GM23338 (cell line): ENCODE measurements around the gene HRC. TPM values are rescaled to one million over a fixed set of nuclear protein-coding genes. Genes with fewer than 3 reads are reported as not detected.
A peak's percentile ranks its signal among the peaks of the same experiment; 100 is the strongest.

ENCODE experiments used
- ATAC-seq: fragments of 200-7000 bp; cut with Tn5 transposase; 3 replicates; pipeline ENCODE4 v1.9.1; 2020
- DNase-seq: peaks from one replicate; pipeline ENCODE4 v3.0.0-alpha.2; 2015; ENCODE audit warnings: low spot score
- H2AFZ ChIP-seq: fragments of 200-600 bp; sonication (generic); 2 replicates; pipeline ENCODE4 v1.8.0; 2016; ENCODE audit warnings: antibody characterized with exemption, mild to moderate bottlenecking, moderate library complexity
- H3F3A ChIP-seq: fragments of 200-600 bp; sonication (generic); replicated peaks from 2 replicates; pipeline ENCODE4 v1.8.0; 2017; ENCODE audit warnings: antibody characterized with exemption, mixed run types, low read depth
- H3K27ac ChIP-seq: fragments of 200-600 bp; sonication (generic); 2 replicates; pipeline ENCODE4 v1.6.1; 2016; ENCODE audit warnings: low read depth
- H3K27me3 ChIP-seq: fragments of 200-600 bp; sonication (generic); 2 replicates; pipeline ENCODE4 v1.8.0; 2016; ENCODE audit warnings: mild to moderate bottlenecking, mixed run types, moderate library complexity; ENCODE audit not compliant: insufficient read depth
- H3K36me3 ChIP-seq: fragments of 200-600 bp; sonication (generic); 2 replicates; pipeline ENCODE4 v1.8.0; 2016; ENCODE audit warnings: mild to moderate bottlenecking; ENCODE audit not compliant: insufficient read depth
- H3K4me1 ChIP-seq: fragments of 200-600 bp; sonication (generic); 2 replicates; pipeline ENCODE4 v1.8.0; 2016; ENCODE audit warnings: mild to moderate bottlenecking, moderate library complexity; ENCODE audit not compliant: insufficient read depth
- H3K4me2 ChIP-seq: fragments of 200-600 bp; sonication (generic); 2 replicates; pipeline ENCODE4 v1.7.1; 2017; ENCODE audit warnings: mixed run types
- H3K4me3 ChIP-seq: fragments of 200-600 bp; sonication (generic); 2 replicates; pipeline ENCODE4 v1.6.1; 2016; ENCODE audit warnings: mixed run types
- H3K79me2 ChIP-seq: fragments of 200-600 bp; sonication (generic); replicated peaks from 2 replicates; pipeline ENCODE4 v1.8.0; 2017; ENCODE audit warnings: mild to moderate bottlenecking; ENCODE audit not compliant: insufficient read depth
- H3K9me2 ChIP-seq: fragments of 200-600 bp; sonication (generic); 2 replicates; pipeline ENCODE4 v1.8.0; 2017; ENCODE audit not compliant: insufficient read depth
- H4K20me1 ChIP-seq: fragments of 200-600 bp; sonication (generic); replicated peaks from 2 replicates; pipeline ENCODE4 v1.8.0; 2017; ENCODE audit warnings: mild to moderate bottlenecking; ENCODE audit not compliant: insufficient read depth
- H3K27ac Mint-ChIP-seq: 2 replicates; pipeline ENCODE4 v1.8.0; 2020; ENCODE audit warnings: inconsistent platforms, mild to moderate bottlenecking, moderate library complexity, mixed read lengths
- H3K27me3 Mint-ChIP-seq: 3 replicates; pipeline ENCODE4 v1.8.0; 2022; ENCODE audit warnings: low read depth, mild to moderate bottlenecking, moderate library complexity, mixed read lengths, inconsistent platforms; ENCODE audit not compliant: insufficient read depth, poor library complexity
- H3K36me3 Mint-ChIP-seq: 3 replicates; pipeline ENCODE4 v1.8.0; 2021; ENCODE audit warnings: low read depth, mild to moderate bottlenecking, inconsistent platforms, moderate library complexity, mixed read lengths
- H3K4me1 Mint-ChIP-seq: 3 replicates; pipeline ENCODE4 v1.8.0; 2020; ENCODE audit warnings: mild to moderate bottlenecking, inconsistent platforms, mixed read lengths
- H3K4me3 Mint-ChIP-seq: 3 replicates; pipeline ENCODE4 v1.8.0; 2021; ENCODE audit warnings: moderate library complexity, mild to moderate bottlenecking, inconsistent platforms, mixed read lengths
- H3K9me3 Mint-ChIP-seq: 3 replicates; pipeline ENCODE4 v1.8.0; 2020; ENCODE audit warnings: moderate library complexity, mild to moderate bottlenecking, inconsistent platforms, mixed read lengths
- CTCF ChIP-seq, 2 experiments: fragments of 200-600 bp in 1 of 2; sonication (generic) in 1 of 2; conservative IDR thresholded peaks; 2 replicates each; pipeline versions ENCODE4 v1.5.1 to v1.6.1; 2016 to 2017; ENCODE audit warnings: antibody characterized with exemption in 2 of 2, low read depth in 2 of 2, mild to moderate bottlenecking in 2 of 2, moderate library complexity in 1 of 2
- ETS1 ChIP-seq: IDR thresholded peaks from 2 replicates; pipeline ENCODE4 v1.6.1; 2016; ENCODE audit warnings: antibody characterized with exemption
- EZH2phosphoT487 ChIP-seq: fragments of 200-600 bp; sonication (generic); IDR thresholded peaks from one replicate; pipeline ENCODE4 v1.8.1; 2018; ENCODE audit warnings: antibody characterized with exemption; ENCODE audit not compliant: unreplicated experiment
- NANOG ChIP-seq: IDR thresholded peaks from 2 replicates; pipeline ENCODE4 v1.6.1; 2016; ENCODE audit warnings: antibody characterized with exemption, borderline replicate concordance
- REST ChIP-seq: IDR thresholded peaks from one replicate; pipeline ENCODE4 v1.6.1; 2018; ENCODE audit warnings: antibody characterized with exemption; ENCODE audit not compliant: unreplicated experiment
- ZNF114 ChIP-seq: fragments of 250-450 bp; sonication (Bioruptor Pico); IDR thresholded peaks from 2 replicates; pipeline ENCODE4 v1.5.0; 2020; ENCODE audit warnings: mild to moderate bottlenecking, moderate library complexity
- polyA plus RNA-seq: library from polyadenylated mRNA; unstranded; fragments of >200 nt; fragmentation: Nextera tagmentation; extraction: Ambion mirVana; gene quantifications from 2 replicates; pipeline ENCODE4 v1.2.1, GENCODE V29; 2016
- total RNA-seq: library from RNA; depleted of rRNA; stranded (reverse); fragments of >200 nt; shearing (Covaris generic); gene quantifications from 2 replicates; pipeline ENCODE4 v1.2.3, GENCODE V29; 2014

The HRC gene
- total and polyA plus RNA-seq, 2 experiments from 2014 or later: 1.4 to 2.0 TPM

GRCh38 chr19:49119411-49120324 lies 35.5 kb downstream of the HRC start, which contains the start of gene PPFIA3:
PPFIA3 (plus strand) TSS chr19:49119544; CDS start chr19:49127874, 8,330 bp downstream.
- Histone ChIP-seq H3K4me2 (peak within 1 kb of the TSS; percentile 91), H3K27me3 (peaks cover 42% of the 10 kb centered on the region), H3K27ac (no peak within 1 kb of the TSS), H3K9me2 (no peaks in the 10 kb centered on the region), H3K4me3 (peak within 1 kb of the TSS; percentile 84), H3K4me1 (peaks cover 8% of the 10 kb centered on the region), H2AFZ (peak within 1 kb of the TSS; percentile 90), H3K79me2 (no peaks in the 10 kb centered on the region), H4K20me1 (no peaks in the 10 kb centered on the region; the same call in 1 of the 2 replicates), H3K36me3 (no peaks in the 10 kb centered on the region), H3F3A (peaks cover 5% of the 10 kb centered on the region; the same call in 1 of the 2 replicates)
- Mint-ChIP-seq H3K27ac (peak within 1 kb of the TSS; percentile 38), H3K27me3 (peaks cover 52% of the 10 kb centered on the region), H3K9me3 (no peaks in the 10 kb centered on the region), H3K4me3 (peak within 1 kb of the TSS; percentile 73), H3K4me1 (peaks cover 10% of the 10 kb centered on the region), H3K36me3 (no peaks in the 10 kb centered on the region; the same call in 2 of the 3 replicates)
- peak; percentile 40 for ATAC-seq
- no peak for TF ChIP-seq EZH2phosphoT487
- no peak for TF ChIP-seq ETS1
- no peak for TF ChIP-seq ZNF114 (CRISPR knock-in tag)
- no peak for TF ChIP-seq NANOG
- peak; percentile 91 for TF ChIP-seq REST
- DNase-seq: peak; percentile 73

GRCh38 chr19:49118565-49119410 lies 36.4 kb downstream of the HRC start, which contains the start of gene C19orf73:
C19orf73 (minus strand) TSS chr19:49119143; CDS start chr19:49119022, 121 bp downstream.
- Histone ChIP-seq H3K36me3 (no peaks in the 10 kb centered on the region), H3F3A (peaks cover 5% of the 10 kb centered on the region), H3K79me2 (no peaks in the 10 kb centered on the region), H3K4me1 (peaks cover 8% of the 10 kb centered on the region), H3K27ac (no peak within 1 kb of the TSS), H4K20me1 (no peaks in the 10 kb centered on the region; the same call in 1 of the 2 replicates), H3K4me3 (peak within 1 kb of the TSS; percentile 84), H3K27me3 (peaks cover 40% of the 10 kb centered on the region), H3K9me2 (no peaks in the 10 kb centered on the region), H2AFZ (peak within 1 kb of the TSS; percentile 90), H3K4me2 (peak within 1 kb of the TSS; percentile 91)
- Mint-ChIP-seq H3K36me3 (no peaks in the 10 kb centered on the region; the same call in 2 of the 3 replicates), H3K4me3 (peak within 1 kb of the TSS; percentile 73), H3K4me1 (peaks cover 12% of the 10 kb centered on the region), H3K27ac (peak within 1 kb of the TSS; percentile 38), H3K27me3 (peaks cover 53% of the 10 kb centered on the region), H3K9me3 (no peaks in the 10 kb centered on the region)
- DNase-seq (peak; percentile 96), ATAC-seq (peak; percentile 67)
- TF ChIP-seq ZNF114 (CRISPR knock-in tag): no peak
- TF ChIP-seq CTCF (conservative IDR thresholded peaks at IDR 0.05; ENCODE audit: low read depth in 2 of 2): no peak
- no peak for TF ChIP-seq EZH2phosphoT487
